Gastrocnemius medialis (tissue), 4 donors: ENCODE data around the gene PMEPA1. TPM values are rescaled to one million over a fixed set of nuclear protein-coding genes. Genes with fewer than 3 reads are reported as not detected.

Experiments
- ATAC-seq, 2 donors: fragments of 150-250 bp; one replicate each; pipeline ENCODE4 v1.9.1; 2016
- DNase-seq, 2 donors: peaks; one replicate each; pipeline ENCODE4 v3.0.0-alpha.2; 2019
- H3K27ac ChIP-seq, 4 donors: fragments of 200-600 bp; sonication (generic); 1 replicate in 1 of 4; 2 replicates in 3 of 4; pipeline ENCODE4 v1.5.1; 2016 to 2018; ENCODE audit warnings: mild to moderate bottlenecking in 2 of 4, moderate library complexity in 1 of 4
- H3K27me3 ChIP-seq, 3 donors: fragments of 200-600 bp; sonication (generic) in 2 of 3; 1 replicate in 1 of 3; 2 replicates in 2 of 3; pipeline versions ENCODE4 v1.5.1 to v1.6.0; 2016 to 2019; ENCODE audit warnings: mild to moderate bottlenecking in 1 of 3, moderate library complexity in 1 of 3
- H3K36me3 ChIP-seq, 2 donors: fragments of 200-600 bp; sonication (generic) in 1 of 2; one replicate each; pipeline ENCODE4 v1.5.1; 2017 to 2018
- H3K4me1 ChIP-seq, 2 donors: fragments of 200-600 bp; sonication (generic) in 1 of 2; one replicate each; pipeline ENCODE4 v1.5.1; 2016 to 2017; ENCODE audit warnings: mild to moderate bottlenecking in 2 of 2
- H3K4me3 ChIP-seq, 4 donors: fragments of 200-600 bp; sonication (generic) in 3 of 4; 1 replicate in 1 of 4; 2 replicates in 3 of 4; pipeline ENCODE4 v1.5.1; 2016 to 2019; ENCODE audit warnings: mild to moderate bottlenecking in 2 of 4
- H3K9me3 ChIP-seq, 3 donors: fragments of 200-600 bp; sonication (generic) in 2 of 3; 1 replicate in 1 of 3; 2 replicates in 2 of 3; pipeline ENCODE4 v1.5.1; 2016 to 2019
- CTCF ChIP-seq, 5 experiments: fragments of 450-650 bp in 3 of 5; fragments of 200-600 bp in 2 of 5; sonication (generic) in 2 of 5; IDR thresholded peaks in 4 of 5; conservative IDR thresholded peaks in 1 of 5; 1 replicate in 4 of 5; 2 replicates in 1 of 5; pipeline ENCODE4 v1.5.1; 2016 to 2019; ENCODE audit warnings: antibody characterized with exemption in 5 of 5, mild to moderate bottlenecking in 3 of 5, moderate library complexity in 3 of 5
- POLR2A ChIP-seq, 2 donors: fragments of 450-650 bp; IDR thresholded peaks; one replicate each; pipeline ENCODE4 v1.6.1; 2017; ENCODE audit warnings: antibody characterized with exemption in 2 of 2, mild to moderate bottlenecking in 2 of 2, moderate library complexity in 2 of 2
- in situ Hi-C, 4 donors: fragments of 200-750 bp; cut with MboI; loops; one replicate each; pipeline versions ENCODE4 v1.15.0 to v1.8.0; 2017; ENCODE audit warnings: low sequenced_read_pairs in 4 of 4
- intact Hi-C: fragments of 100-400 bp; cut with DNase I; formaldehyde crosslinking; loops from one replicate; pipeline ENCODE4 v1.15.1; 2023; ENCODE audit warnings: low total_unique reads
- total RNA-seq, 4 donors: library from RNA; depleted of rRNA; stranded (reverse); fragments of >200 nt; gene quantifications; one replicate each; pipeline versions ENCODE4 v1.1.0 to v1.2.3, GENCODE V29; 2016

PMEPA1 gene
- total RNA-seq, 4 donors from 2014 or later: 1.5 to 8.1 (median 5.8) TPM

DNA sequence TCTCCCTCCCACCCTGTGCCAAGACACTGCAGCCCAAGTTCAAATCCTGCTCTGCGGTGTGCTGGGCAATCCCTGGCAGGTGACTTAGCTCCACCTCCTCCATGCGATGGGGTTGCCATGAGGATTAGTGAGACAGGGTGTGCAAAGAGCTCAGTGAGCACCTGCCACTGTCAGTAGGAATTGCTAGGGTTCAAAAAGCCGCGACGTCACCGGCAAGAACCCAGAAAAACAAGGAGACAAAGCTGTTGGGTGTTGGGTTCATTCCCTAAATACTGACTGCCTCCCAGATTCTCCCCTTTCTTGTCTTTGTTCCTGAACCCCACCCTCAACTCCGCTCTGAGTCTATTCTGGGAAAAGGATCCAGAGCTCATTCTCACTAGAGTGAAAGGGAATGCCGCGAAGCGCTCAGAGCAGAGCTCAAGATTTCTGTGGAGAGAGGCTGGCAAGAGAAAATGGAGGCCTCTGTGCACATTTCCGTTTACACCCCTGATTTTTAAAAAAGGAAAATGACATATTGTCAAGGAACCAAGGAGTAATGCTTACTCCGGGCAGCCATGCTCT, 13.3 kb downstream of the PMEPA1 start:
- in situ Hi-C loops (no loop called here), intact Hi-C loops (no loop called here)
- TF ChIP-seq POLR2A (IDR thresholded peaks at IDR 0.05): no peak
- no peak for TF ChIP-seq CTCF (IDR thresholded peaks at IDR 0.05 in 4 of 5, conservative IDR thresholded peaks at IDR 0.05 in 1 of 5)
- H3K36me3 ChIP-seq: no peaks in the 10 kb centered on the region
- no peak overlapping the region for H3K4me3 ChIP-seq
- H3K27me3 ChIP-seq: no peaks in the 10 kb centered on the region
- no peak for ATAC-seq
- H3K9me3 ChIP-seq: no peaks in the 10 kb centered on the region
- no peak overlapping the region for H3K27ac ChIP-seq
- DNase-seq: no peak
- peaks cover 8 to 20% of the 10 kb centered on the region in 2 donors for H3K4me1 ChIP-seq

GRCh38 chr20:57695940-57696339, 13.9 kb downstream of the PMEPA1 start:
- Histone ChIP-seq H3K9me3 (no peaks in the 10 kb centered on the region), H3K4me3 (no peak overlapping the region), H3K36me3 (no peaks in the 10 kb centered on the region), H3K4me1 (peaks cover 8 to 20% of the 10 kb centered on the region in 2 donors), H3K27ac (no peak overlapping the region), H3K27me3 (no peaks in the 10 kb centered on the region)
- TF ChIP-seq CTCF (IDR thresholded peaks at IDR 0.05 in 4 of 5, conservative IDR thresholded peaks at IDR 0.05 in 1 of 5): no peak
- TF ChIP-seq POLR2A (IDR thresholded peaks at IDR 0.05): no peak
- intact Hi-C loops (no loop called here), in situ Hi-C loops (no loop called here)
- ATAC-seq (no peak), DNase-seq (no peak)

DNA sequence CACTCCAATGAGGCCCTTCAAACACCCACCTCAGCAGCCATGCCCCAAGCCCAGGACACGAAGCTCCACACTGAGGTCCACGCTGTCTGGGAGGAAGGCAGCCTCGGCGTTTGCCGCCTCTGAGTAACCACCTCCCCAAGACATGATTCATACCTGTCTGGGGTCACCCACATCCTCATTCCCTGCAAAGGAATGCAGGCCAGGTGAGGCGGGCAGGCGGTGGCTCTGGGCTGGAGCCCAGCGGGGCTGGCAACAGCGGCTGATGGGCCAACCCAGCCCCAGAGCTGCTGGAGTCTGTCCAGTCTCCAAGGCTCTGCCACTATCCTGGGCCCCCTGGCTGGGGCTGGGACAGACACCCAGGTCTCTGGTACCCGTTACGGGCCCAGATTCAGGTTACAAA, 14.8 kb downstream of the PMEPA1 start:
- H3K4me1 ChIP-seq: peaks cover 12 to 20% of the 10 kb centered on the region in 2 donors
- DNase-seq (no peak), ATAC-seq (no peak)
- no peaks in the 10 kb centered on the region for H3K36me3 ChIP-seq
- no peaks in the 10 kb centered on the region for H3K27me3 ChIP-seq
- H3K27ac ChIP-seq: no peak overlapping the region
- no peak overlapping the region for H3K4me3 ChIP-seq
- intact Hi-C loops (no loop called here), in situ Hi-C loops (no loop called here)
- TF ChIP-seq POLR2A (IDR thresholded peaks at IDR 0.05) (no peak), CTCF (IDR thresholded peaks at IDR 0.05 in 4 of 5, conservative IDR thresholded peaks at IDR 0.05 in 1 of 5) (no peak)
- H3K9me3 ChIP-seq: no peaks in the 10 kb centered on the region

- H3K27me3 ChIP-seq: no peaks in the 10 kb centered on the region
- ATAC-seq: no peak
- H3K9me3 ChIP-seq: no peaks in the 10 kb centered on the region
- in situ Hi-C loops: no loop called here
- no peak for TF ChIP-seq CTCF (IDR thresholded peaks at IDR 0.05 in 4 of 5, conservative IDR thresholded peaks at IDR 0.05 in 1 of 5)
- no peak for TF ChIP-seq POLR2A (IDR thresholded peaks at IDR 0.05)
- H3K4me3 ChIP-seq: no peak overlapping the region
- peaks cover 17 to 23% of the 10 kb centered on the region in 2 donors for H3K4me1 ChIP-seq
- no peak overlapping the region for H3K27ac ChIP-seq
- intact Hi-C loops: no loop called here
- H3K36me3 ChIP-seq: no peaks in the 10 kb centered on the region
- DNase-seq: no peak
Measured at GRCh38 chr20:57694481-57694880, 15.3 kb downstream of the PMEPA1 start.
